Astrocyte (in vitro differentiated cells and primary cell): ENCODE measurements around the gene TMEM200C. TPM values are rescaled to one million over a fixed set of nuclear protein-coding genes. Genes with fewer than 3 reads are reported as not detected.

Experiments
- DNase-seq: peaks from one replicate; pipeline ENCODE4 v3.0.0-alpha.2; 2010; ENCODE audit warnings: low read depth
- FAIRE-seq: peaks from 2 replicates; lab custom pipeline; 2011; peaks lifted over from hg19 to GRCh38; lab: Jason Lieb, UNC
- H2AFZ ChIP-seq: 2 replicates; pipeline ENCODE4 v1.6.0; 2012; ENCODE audit warnings: low read depth, low read length, inconsistent platforms
- H3K27ac ChIP-seq: 2 replicates; pipeline ENCODE4 v1.5.1; 2011; ENCODE audit warnings: low read depth, low read length, inconsistent platforms
- H3K27me3 ChIP-seq: 2 replicates; pipeline ENCODE4 v1.6.0; 2011; ENCODE audit warnings: low read length, inconsistent platforms; ENCODE audit not compliant: insufficient read depth
- H3K36me3 ChIP-seq: 2 replicates; pipeline ENCODE4 v1.5.1; 2011; ENCODE audit warnings: low read length, inconsistent platforms; ENCODE audit not compliant: insufficient read depth
- H3K4me1 ChIP-seq: 2 replicates; pipeline ENCODE4 v1.5.1; 2011; ENCODE audit warnings: low read length, inconsistent platforms; ENCODE audit not compliant: insufficient read depth
- H3K4me2 ChIP-seq: 2 replicates; pipeline ENCODE4 v1.6.0; 2012; ENCODE audit warnings: low read length, inconsistent platforms
- H3K4me3 ChIP-seq: 2 replicates; pipeline ENCODE4 v1.5.1; 2011; ENCODE audit warnings: low read depth, mild to moderate bottlenecking, low read length, inconsistent platforms; ENCODE audit not compliant: insufficient read depth
- H3K79me2 ChIP-seq: 2 replicates; pipeline ENCODE4 v1.6.0; 2012; ENCODE audit warnings: mild to moderate bottlenecking, low read length, inconsistent platforms; ENCODE audit not compliant: insufficient read depth
- H3K9ac ChIP-seq: 2 replicates; pipeline ENCODE4 v1.6.0; 2012; ENCODE audit warnings: mild to moderate bottlenecking, low read length, inconsistent platforms
- H3K9me3 ChIP-seq: 2 replicates; pipeline ENCODE4 v1.5.1; 2012; ENCODE audit warnings: low read depth, mild to moderate bottlenecking, low read length, inconsistent platforms; ENCODE audit not compliant: insufficient read depth
- H4K20me1 ChIP-seq: 2 replicates; pipeline ENCODE4 v1.6.0; 2012; ENCODE audit warnings: low read length, inconsistent platforms; ENCODE audit not compliant: insufficient read depth
- H3K27ac Mint-ChIP-seq: one replicate; pipeline ENCODE4 v1.8.0; 2021; ENCODE audit warnings: mild to moderate bottlenecking, mixed read lengths; ENCODE audit not compliant: unreplicated experiment
- H3K27me3 Mint-ChIP-seq: one replicate; pipeline ENCODE4 v1.8.0; 2021; ENCODE audit warnings: low read depth, mixed read lengths; ENCODE audit not compliant: unreplicated experiment
- H3K36me3 Mint-ChIP-seq: one replicate; pipeline ENCODE4 v1.8.0; 2021; ENCODE audit warnings: low read depth, mixed read lengths; ENCODE audit not compliant: unreplicated experiment
- H3K4me1 Mint-ChIP-seq: one replicate; pipeline ENCODE4 v1.8.0; 2021; ENCODE audit warnings: low read depth, mixed read lengths; ENCODE audit not compliant: unreplicated experiment
- H3K4me3 Mint-ChIP-seq: one replicate; pipeline ENCODE4 v1.8.0; 2021; ENCODE audit warnings: mild to moderate bottlenecking, moderate library complexity, mixed read lengths; ENCODE audit not compliant: unreplicated experiment
- H3K9me3 Mint-ChIP-seq: one replicate; pipeline ENCODE4 v1.8.0; 2021; ENCODE audit warnings: mild to moderate bottlenecking, mixed read lengths; ENCODE audit not compliant: unreplicated experiment
- EZH2 ChIP-seq: IDR thresholded peaks from 2 replicates; pipeline ENCODE4 v1.6.1; 2012; ENCODE audit warnings: mild to moderate bottlenecking, low read length, inconsistent platforms; ENCODE audit not compliant: insufficient read depth
- total RNA-seq: library from RNA; stranded (reverse); gene quantifications from 2 replicates; pipeline ENCODE4 v1.2.1, GENCODE V29; 2021
- TF ChIP-seq, protein P1 (sequence below): IDR thresholded peaks from 2 replicates; pipeline ENCODE4 v1.5.1; 2011; ENCODE audit warnings: low read depth, mild to moderate bottlenecking, inconsistent platforms, low read length, moderate library complexity; ENCODE audit not compliant: insufficient read depth

Gene TMEM200C
- total RNA-seq, 1 donor from 2014 or later, result 11.3 TPM

DNA sequence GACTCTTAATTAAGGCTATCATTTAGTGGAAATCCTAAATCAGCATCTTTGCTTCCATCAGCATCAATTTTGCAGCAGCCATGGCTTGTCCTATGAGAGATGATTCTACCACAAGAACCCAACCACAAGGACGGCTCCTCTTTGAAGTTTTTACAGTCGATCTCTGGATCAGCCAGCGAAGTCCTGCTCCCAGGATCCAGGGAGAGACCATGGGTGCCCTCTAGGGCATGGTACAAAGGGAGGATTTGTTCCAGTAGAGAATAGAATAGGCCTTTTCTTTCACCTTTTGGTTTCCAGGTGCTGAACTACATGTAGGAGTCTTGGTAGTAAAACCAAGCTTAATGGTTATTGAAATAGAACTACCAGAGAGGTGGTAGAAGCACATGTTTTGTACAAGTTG lies 52.7 kb downstream of the TMEM200C start:
- Histone ChIP-seq H2AFZ (no peak overlapping the region), H3K27ac (no peak overlapping the region), H3K4me1 (no peaks in the 10 kb centered on the region), H3K36me3 (no peaks in the 10 kb centered on the region), H3K4me3 (no peak overlapping the region), H3K79me2 (no peaks in the 10 kb centered on the region), H3K9ac (no peak overlapping the region), H4K20me1 (no peaks in the 10 kb centered on the region), H3K27me3 (no peaks in the 10 kb centered on the region), H3K9me3 (no peaks in the 10 kb centered on the region), H3K4me2 (no peak overlapping the region)
- Mint-ChIP-seq H3K4me1 (no peaks in the 10 kb centered on the region), H3K4me3 (no peak overlapping the region), H3K27me3 (peaks cover 8% of the 10 kb centered on the region), H3K9me3 (no peaks in the 10 kb centered on the region), H3K36me3 (no peaks in the 10 kb centered on the region), H3K27ac (no peak overlapping the region)
- TF ChIP-seq, protein P1, sequence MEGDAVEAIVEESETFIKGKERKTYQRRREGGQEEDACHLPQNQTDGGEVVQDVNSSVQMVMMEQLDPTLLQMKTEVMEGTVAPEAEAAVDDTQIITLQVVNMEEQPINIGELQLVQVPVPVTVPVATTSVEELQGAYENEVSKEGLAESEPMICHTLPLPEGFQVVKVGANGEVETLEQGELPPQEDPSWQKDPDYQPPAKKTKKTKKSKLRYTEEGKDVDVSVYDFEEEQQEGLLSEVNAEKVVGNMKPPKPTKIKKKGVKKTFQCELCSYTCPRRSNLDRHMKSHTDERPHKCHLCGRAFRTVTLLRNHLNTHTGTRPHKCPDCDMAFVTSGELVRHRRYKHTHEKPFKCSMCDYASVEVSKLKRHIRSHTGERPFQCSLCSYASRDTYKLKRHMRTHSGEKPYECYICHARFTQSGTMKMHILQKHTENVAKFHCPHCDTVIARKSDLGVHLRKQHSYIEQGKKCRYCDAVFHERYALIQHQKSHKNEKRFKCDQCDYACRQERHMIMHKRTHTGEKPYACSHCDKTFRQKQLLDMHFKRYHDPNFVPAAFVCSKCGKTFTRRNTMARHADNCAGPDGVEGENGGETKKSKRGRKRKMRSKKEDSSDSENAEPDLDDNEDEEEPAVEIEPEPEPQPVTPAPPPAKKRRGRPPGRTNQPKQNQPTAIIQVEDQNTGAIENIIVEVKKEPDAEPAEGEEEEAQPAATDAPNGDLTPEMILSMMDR, result no peak
- TF ChIP-seq EZH2, result no peak
- no peak for FAIRE-seq
- DNase-seq, result no peak

DNA sequence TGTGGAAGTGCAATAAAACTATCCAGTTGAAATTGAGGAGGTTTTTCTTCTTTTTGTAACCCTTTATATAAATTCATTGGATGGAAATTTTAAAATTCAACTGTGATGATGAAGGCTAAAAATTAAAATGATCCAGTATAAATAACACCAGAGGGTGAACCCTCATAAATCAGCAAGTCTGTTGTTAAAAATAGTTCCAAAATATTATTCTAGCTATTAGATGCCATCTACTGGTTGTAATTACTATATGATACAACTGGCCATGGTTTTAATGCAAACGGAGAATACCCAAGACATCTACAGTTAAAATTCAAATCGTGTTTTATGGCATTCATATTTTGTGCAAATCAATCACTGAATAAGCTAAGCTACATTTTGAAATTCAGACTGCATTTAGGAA lies 53.8 kb downstream of the TMEM200C start:
- Mint-ChIP-seq H3K27ac (no peak overlapping the region), H3K36me3 (no peaks in the 10 kb centered on the region), H3K27me3 (peaks cover 8% of the 10 kb centered on the region), H3K4me3 (no peak overlapping the region), H3K4me1 (no peaks in the 10 kb centered on the region), H3K9me3 (no peaks in the 10 kb centered on the region)
- TF ChIP-seq, protein P1, result no peak
- no peak for TF ChIP-seq EZH2
- no peak overlapping the region for H3K9ac ChIP-seq
- no peak overlapping the region for H3K27ac ChIP-seq
- no peak for DNase-seq
- no peaks in the 10 kb centered on the region for H3K4me1 ChIP-seq
- H3K79me2 ChIP-seq, result no peaks in the 10 kb centered on the region
- H3K9me3 ChIP-seq, result no peaks in the 10 kb centered on the region
- H3K4me2 ChIP-seq, result no peak overlapping the region
- H2AFZ ChIP-seq, result no peak overlapping the region
- no peaks in the 10 kb centered on the region for H4K20me1 ChIP-seq
- no peaks in the 10 kb centered on the region for H3K27me3 ChIP-seq
- FAIRE-seq, result no peak
- H3K4me3 ChIP-seq, result no peak overlapping the region
- H3K36me3 ChIP-seq, result no peaks in the 10 kb centered on the region

DNA sequence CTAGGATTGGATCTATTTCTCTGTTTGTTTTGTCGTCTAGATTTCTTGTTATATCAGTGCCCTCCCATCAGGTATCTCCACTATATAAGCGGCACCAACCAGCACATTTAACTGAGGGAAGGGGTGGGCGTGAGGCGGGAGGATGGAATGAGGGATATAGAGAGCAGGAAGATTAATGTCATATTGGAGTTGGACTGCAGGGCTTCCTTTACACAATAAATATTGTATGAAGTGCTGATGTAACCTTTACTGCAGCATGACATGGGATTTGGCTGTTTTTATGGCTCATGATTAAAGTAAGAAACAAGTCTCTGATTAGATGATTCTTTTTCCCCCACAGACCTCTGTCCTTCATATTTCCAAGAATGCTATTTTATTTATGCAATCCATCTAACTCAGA lies 54.8 kb downstream of the TMEM200C start:
- Histone ChIP-seq H3K27ac (no peak overlapping the region), H3K4me1 (no peaks in the 10 kb centered on the region), H4K20me1 (no peaks in the 10 kb centered on the region), H3K27me3 (no peaks in the 10 kb centered on the region), H3K9ac (no peak overlapping the region), H3K79me2 (no peaks in the 10 kb centered on the region), H3K9me3 (no peaks in the 10 kb centered on the region), H3K36me3 (no peaks in the 10 kb centered on the region), H3K4me3 (no peak overlapping the region), H2AFZ (no peak overlapping the region), H3K4me2 (no peak overlapping the region)
- Mint-ChIP-seq H3K4me3 (no peak overlapping the region), H3K27ac (no peak overlapping the region), H3K9me3 (no peaks in the 10 kb centered on the region), H3K36me3 (no peaks in the 10 kb centered on the region), H3K4me1 (no peaks in the 10 kb centered on the region), H3K27me3 (peaks cover 10% of the 10 kb centered on the region)
- no peak for FAIRE-seq
- no peak for DNase-seq
- TF ChIP-seq, protein P1, result no peak
- TF ChIP-seq EZH2, result no peak
